ENCODE data around the gene PTCH1. TPM values are rescaled to one million over a fixed set of nuclear protein-coding genes. Genes with fewer than 3 reads are reported as not detected.

Gene PTCH1
- polyA plus RNA-seq, 3 donors, result not detected

DNA sequence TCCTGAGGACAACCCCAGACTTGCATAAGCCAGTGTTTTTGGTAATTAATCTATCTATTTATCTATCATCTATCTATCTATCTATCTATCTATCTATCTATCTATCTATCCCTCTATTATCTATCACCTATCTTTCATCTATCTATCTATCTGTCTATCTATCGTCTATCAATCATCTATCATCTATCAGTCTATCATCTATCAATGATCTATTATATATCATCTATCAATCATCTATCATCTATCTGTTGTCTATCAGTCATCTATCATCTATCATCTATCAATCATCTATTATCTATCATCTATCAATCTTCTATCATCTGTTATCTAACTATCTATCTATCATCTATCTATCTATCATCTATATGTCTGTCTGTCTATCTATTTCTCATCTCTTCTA lies 85.5 kb downstream of the PTCH1 start:
- intact Hi-C loops (cut with micrococcal nuclease), result no loop called here
- Mint-ChIP-seq H3K4me1 (peaks cover 11% of the 10 kb centered on the region), H3K27ac (no peak overlapping the region), H3K4me3 (no peak overlapping the region), H3K27me3 (ENCODE audit: low read depth in 3 of 3) (peaks cover 32 to 35% (median 35%) of the 10 kb centered on the region in 3 donors), H3K9me3 (peaks cover 18 to 56% (median 29%) of the 10 kb centered on the region in 7 donors), H3K36me3 (no peaks in the 10 kb centered on the region)
- H3K36me3 ChIP-seq (replicated peaks in 1 of 2; ENCODE audit: control insufficient read depth in 1 of 2, insufficient read depth in 2 of 2, low read length in 2 of 2), result no peaks in the 10 kb centered on the region
- no peak overlapping the region for H2AFZ ChIP-seq (ENCODE audit: insufficient read depth, low read depth, low read length, poor library complexity, severe bottlenecking)
- no peak for DNase-seq
- H3K9ac ChIP-seq (ENCODE audit: insufficient read depth, low read length, poor library complexity, severe bottlenecking), result no peak overlapping the region
- no peaks in the 10 kb centered on the region for H4K20me1 ChIP-seq (ENCODE audit: insufficient read depth, low read length)
- peaks cover 19 to 25% of the 10 kb centered on the region in 2 donors for H3K27me3 ChIP-seq (ENCODE audit: control insufficient read depth in 2 of 2, insufficient read depth in 2 of 2, low read length in 2 of 2)
- whole genome bisulfite sequencing (ENCODE audit: insufficient coverage), result no CpG with 5 or more reads among the region's 1 CpG
- peaks cover 2 to 5% of the 10 kb centered on the region in 2 donors for H3K4me1 ChIP-seq (ENCODE audit: control insufficient read depth in 1 of 2, insufficient read depth in 2 of 2, low read length in 2 of 2)
- TF ChIP-seq, protein P1, sequence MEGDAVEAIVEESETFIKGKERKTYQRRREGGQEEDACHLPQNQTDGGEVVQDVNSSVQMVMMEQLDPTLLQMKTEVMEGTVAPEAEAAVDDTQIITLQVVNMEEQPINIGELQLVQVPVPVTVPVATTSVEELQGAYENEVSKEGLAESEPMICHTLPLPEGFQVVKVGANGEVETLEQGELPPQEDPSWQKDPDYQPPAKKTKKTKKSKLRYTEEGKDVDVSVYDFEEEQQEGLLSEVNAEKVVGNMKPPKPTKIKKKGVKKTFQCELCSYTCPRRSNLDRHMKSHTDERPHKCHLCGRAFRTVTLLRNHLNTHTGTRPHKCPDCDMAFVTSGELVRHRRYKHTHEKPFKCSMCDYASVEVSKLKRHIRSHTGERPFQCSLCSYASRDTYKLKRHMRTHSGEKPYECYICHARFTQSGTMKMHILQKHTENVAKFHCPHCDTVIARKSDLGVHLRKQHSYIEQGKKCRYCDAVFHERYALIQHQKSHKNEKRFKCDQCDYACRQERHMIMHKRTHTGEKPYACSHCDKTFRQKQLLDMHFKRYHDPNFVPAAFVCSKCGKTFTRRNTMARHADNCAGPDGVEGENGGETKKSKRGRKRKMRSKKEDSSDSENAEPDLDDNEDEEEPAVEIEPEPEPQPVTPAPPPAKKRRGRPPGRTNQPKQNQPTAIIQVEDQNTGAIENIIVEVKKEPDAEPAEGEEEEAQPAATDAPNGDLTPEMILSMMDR (IDR thresholded peaks at IDR 0.05), result no peak
- no peak overlapping the region for H3K27ac ChIP-seq (ENCODE audit: low read depth in 1 of 2, low read length in 2 of 2)
- peaks cover 13 to 14% of the 10 kb centered on the region in 2 donors for H3K9me3 ChIP-seq (replicated peaks in 1 of 2; ENCODE audit: control insufficient read depth in 1 of 2, insufficient read depth in 1 of 2, low read length in 2 of 2)
- no peaks in the 10 kb centered on the region for H3K79me2 ChIP-seq (ENCODE audit: insufficient read depth, low read length)
- no peak overlapping the region for H3K4me2 ChIP-seq (replicated peaks; ENCODE audit: extremely low read depth, low read length, poor library complexity, severe bottlenecking)
- no peak overlapping the region for H3K4me3 ChIP-seq (replicated peaks in 1 of 3; ENCODE audit: low read depth in 2 of 3, low read length in 3 of 3)

DNA sequence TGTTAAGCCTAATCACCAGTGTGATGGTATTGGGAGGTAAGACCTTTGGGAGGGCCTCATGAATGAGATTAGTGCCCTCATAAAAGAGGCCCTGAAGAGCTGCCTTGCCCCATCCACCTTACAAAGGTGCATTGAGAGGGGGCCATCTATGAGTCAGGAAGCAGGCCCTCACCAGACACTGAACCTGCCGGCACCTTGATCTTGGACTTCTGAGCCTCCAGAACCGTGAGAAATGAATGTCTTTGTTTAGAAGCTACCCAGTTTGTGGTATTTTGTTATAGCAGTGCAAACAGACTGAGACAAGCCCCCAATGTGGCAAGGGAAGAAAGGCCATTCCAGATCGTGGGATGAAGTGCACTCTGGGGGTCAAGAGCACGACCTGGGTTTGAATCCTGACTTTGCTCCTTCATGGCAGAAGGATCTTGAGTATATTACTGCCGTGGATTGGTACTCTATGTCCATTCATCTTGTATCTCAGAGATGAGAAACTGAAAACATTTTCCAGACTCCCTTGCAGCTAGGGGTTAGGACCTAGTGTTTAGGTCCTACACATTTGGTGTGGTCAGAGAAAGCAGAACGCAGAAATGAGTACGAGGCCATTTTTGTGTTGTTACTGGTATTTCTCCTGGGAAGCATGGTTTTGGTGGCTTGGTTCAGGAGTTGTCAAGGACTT lies 86.7 kb downstream of the PTCH1 start:
- H3K9ac ChIP-seq (ENCODE audit: insufficient read depth, low read length, poor library complexity, severe bottlenecking), result no peak overlapping the region
- no peak overlapping the region for H3K4me3 ChIP-seq (replicated peaks in 1 of 3; ENCODE audit: low read depth in 2 of 3, low read length in 3 of 3)
- DNase-seq, result no peak
- no peak overlapping the region for H3K27ac ChIP-seq (ENCODE audit: low read depth in 1 of 2, low read length in 2 of 2)
- H3K4me2 ChIP-seq (replicated peaks; ENCODE audit: extremely low read depth, low read length, poor library complexity, severe bottlenecking), result no peak overlapping the region
- peaks cover 29 to 37% of the 10 kb centered on the region in 2 donors for H3K27me3 ChIP-seq (ENCODE audit: control insufficient read depth in 2 of 2, insufficient read depth in 2 of 2, low read length in 2 of 2)
- Mint-ChIP-seq H3K4me1 (peaks cover 15% of the 10 kb centered on the region), H3K9me3 (peaks cover 16 to 62% (median 31%) of the 10 kb centered on the region in 7 donors), H3K4me3 (no peak overlapping the region), H3K27ac (peak overlapping the region in 1 of 7 donors; percentile 33), H3K27me3 (ENCODE audit: low read depth in 3 of 3) (peaks cover 41 to 47% (median 46%) of the 10 kb centered on the region in 3 donors), H3K36me3 (peaks cover 0 to 2% of the 10 kb centered on the region in 2 donors)
- no peaks in the 10 kb centered on the region for H3K79me2 ChIP-seq (ENCODE audit: insufficient read depth, low read length)
- H3K4me1 ChIP-seq (ENCODE audit: control insufficient read depth in 1 of 2, insufficient read depth in 2 of 2, low read length in 2 of 2), result peaks cover 2 to 5% of the 10 kb centered on the region in 2 donors
- no peak overlapping the region for H2AFZ ChIP-seq (ENCODE audit: insufficient read depth, low read depth, low read length, poor library complexity, severe bottlenecking)
- no peaks in the 10 kb centered on the region for H3K36me3 ChIP-seq (replicated peaks in 1 of 2; ENCODE audit: control insufficient read depth in 1 of 2, insufficient read depth in 2 of 2, low read length in 2 of 2)
- intact Hi-C loops (cut with micrococcal nuclease), result no loop called here
- H4K20me1 ChIP-seq (ENCODE audit: insufficient read depth, low read length), result no peaks in the 10 kb centered on the region
- 96% methylated on average over 7 of the region's 7 CpGs for WGBS (ENCODE audit: insufficient coverage)
- TF ChIP-seq, protein P1 (IDR thresholded peaks at IDR 0.05), result no peak
- H3K9me3 ChIP-seq (replicated peaks in 1 of 2; ENCODE audit: control insufficient read depth in 1 of 2, insufficient read depth in 1 of 2, low read length in 2 of 2), result peaks cover 13 to 19% of the 10 kb centered on the region in 2 donors

Measured in CD14-positive monocyte (primary cell).